CD14-positive monocyte (primary cell): Measurements from ENCODE around the gene USB1. TPM values are rescaled to one million over a fixed set of nuclear protein-coding genes. Genes with fewer than 3 reads are reported as not detected.

Source experiments
- DNase-seq, 3 donors: peaks; one replicate each; pipeline ENCODE4 v3.0.0-alpha.2; 2011 to 2022
- H2AFZ ChIP-seq: 2 replicates; pipeline ENCODE4 v1.6.0; 2012; ENCODE audit warnings: mild to moderate bottlenecking, low read depth, low read length, inconsistent platforms; ENCODE audit not compliant: insufficient read depth, poor library complexity, severe bottlenecking
- H3K27ac ChIP-seq, 2 donors: 1 replicate in 1 of 2; 2 replicates in 1 of 2; pipeline ENCODE4 v1.5.1; 2012 to 2013; ENCODE audit warnings: low read length in 2 of 2, control low read depth in 1 of 2, inconsistent platforms in 1 of 2, low read depth in 1 of 2, mild to moderate bottlenecking in 1 of 2
- H3K27me3 ChIP-seq, 2 donors: one replicate each; pipeline versions ENCODE4 v1.6.0 to v1.6.1; 2011 to 2013; ENCODE audit warnings: low read length in 2 of 2; ENCODE audit not compliant: control insufficient read depth in 2 of 2, insufficient read depth in 2 of 2
- H3K36me3 ChIP-seq, 2 donors: replicated peaks in 1 of 2; 1 replicate in 1 of 2; 2 replicates in 1 of 2; pipeline versions ENCODE4 v1.5.1 to v1.6.1; 2012 to 2013; ENCODE audit warnings: low read length in 2 of 2, control low read depth in 1 of 2, inconsistent platforms in 1 of 2, mild to moderate bottlenecking in 1 of 2; ENCODE audit not compliant: insufficient read depth in 2 of 2, control insufficient read depth in 1 of 2
- H3K4me1 ChIP-seq, 2 donors: 1 replicate in 1 of 2; 2 replicates in 1 of 2; pipeline versions ENCODE4 v1.5.1 to v1.6.1; 2012 to 2013; ENCODE audit warnings: low read length in 2 of 2, control low read depth in 1 of 2, inconsistent platforms in 1 of 2, mild to moderate bottlenecking in 1 of 2, moderate library complexity in 1 of 2; ENCODE audit not compliant: insufficient read depth in 2 of 2, control insufficient read depth in 1 of 2
- H3K4me2 ChIP-seq: replicated peaks from 2 replicates; pipeline ENCODE3; 2012; ENCODE audit warnings: low read length, moderate library complexity, mild to moderate bottlenecking; ENCODE audit not compliant: poor library complexity, severe bottlenecking; ENCODE audit errors: extremely low read depth
- H3K4me3 ChIP-seq, 3 experiments: fragments of 200-600 bp in 1 of 3; sonication (generic) in 1 of 3; replicated peaks in 1 of 3; 1 replicate in 2 of 3; 2 replicates in 1 of 3; pipeline ENCODE4 v1.5.1; 2011 to 2013; ENCODE audit warnings: low read length in 3 of 3, mild to moderate bottlenecking in 3 of 3, control low read depth in 2 of 3, low read depth in 2 of 3, inconsistent platforms in 1 of 3, moderate library complexity in 1 of 3
- H3K79me2 ChIP-seq: 2 replicates; pipeline ENCODE4 v1.6.0; 2012; ENCODE audit warnings: mild to moderate bottlenecking, control low read depth, inconsistent platforms, low read length, moderate library complexity; ENCODE audit not compliant: insufficient read depth
- H3K9ac ChIP-seq: 2 replicates; pipeline ENCODE4 v1.6.0; 2017; ENCODE audit warnings: low read length, mild to moderate bottlenecking; ENCODE audit not compliant: insufficient read depth, poor library complexity, severe bottlenecking
- H3K9me3 ChIP-seq, 2 donors: replicated peaks in 1 of 2; 1 replicate in 1 of 2; 2 replicates in 1 of 2; pipeline versions ENCODE4 v1.5.1 to v1.6.1; 2012 to 2013; ENCODE audit warnings: low read length in 2 of 2, control low read depth in 1 of 2; ENCODE audit not compliant: control insufficient read depth in 1 of 2, insufficient read depth in 1 of 2
- H4K20me1 ChIP-seq: 2 replicates; pipeline ENCODE4 v1.6.0; 2012; ENCODE audit warnings: mild to moderate bottlenecking, low read length, control low read depth, moderate library complexity; ENCODE audit not compliant: insufficient read depth
- H3K27ac Mint-ChIP-seq, 7 donors: one replicate each; pipeline ENCODE4 v1.8.0; 2020; ENCODE audit warnings: mild to moderate bottlenecking in 7 of 7, mixed read lengths in 7 of 7, moderate library complexity in 6 of 7, inconsistent platforms in 2 of 7
- H3K27me3 Mint-ChIP-seq, 3 donors: one replicate each; pipeline ENCODE4 v1.8.0; 2021 to 2022; ENCODE audit warnings: low read depth in 3 of 3, mild to moderate bottlenecking in 3 of 3, mixed read lengths in 3 of 3, moderate library complexity in 3 of 3, inconsistent platforms in 1 of 3
- H3K36me3 Mint-ChIP-seq, 2 donors: one replicate each; pipeline ENCODE4 v1.8.0; 2020; ENCODE audit warnings: mixed read lengths in 2 of 2, inconsistent platforms in 1 of 2, mild to moderate bottlenecking in 1 of 2
- H3K4me1 Mint-ChIP-seq: one replicate; pipeline ENCODE4 v1.8.0; 2020; ENCODE audit warnings: mild to moderate bottlenecking, mixed read lengths
- H3K4me3 Mint-ChIP-seq, 2 donors: one replicate each; pipeline ENCODE4 v1.8.0; 2020; ENCODE audit warnings: mild to moderate bottlenecking in 2 of 2, mixed read lengths in 2 of 2, moderate library complexity in 1 of 2
- H3K9me3 Mint-ChIP-seq, 7 donors: one replicate each; pipeline ENCODE4 v1.8.0; 2020 to 2022; ENCODE audit warnings: mixed read lengths in 7 of 7, mild to moderate bottlenecking in 6 of 7, moderate library complexity in 6 of 7, inconsistent platforms in 2 of 7
- WGBS: methylation state at CpG from one replicate; pipeline ENCODE4 v1.1.5; 2013; ENCODE audit warnings: missing lambda C conversion rate; ENCODE audit not compliant: insufficient coverage; 5-methylcytosine and 5-hydroxymethylcytosine counted together
- intact Hi-C, 2 donors: fragments of 100-400 bp; cut with micrococcal nuclease; formaldehyde crosslinking; loops; one replicate each; pipeline versions ENCODE4 v1.15.0 to v1.15.1; 2023
- polyA plus RNA-seq, 3 donors: library from polyadenylated mRNA; depleted of rRNA in 1 of 3; unstranded in 2 of 3; stranded (reverse) in 1 of 3; fragments of 300-500 nt in 2 of 3; fragments of >200 nt in 1 of 3; fragmentation: Illumina TruSeq in 2 of 3; gene quantifications; 1 replicate in 2 of 3; 2 replicates in 1 of 3; pipeline ENCODE4 v1.2.3, GENCODE V29; 2012 to 2021
- TF ChIP-seq, protein P1 (sequence below): fragments of 200-600 bp; IDR thresholded peaks from one replicate; pipeline ENCODE4 v1.8.0; 2022; ENCODE audit warnings: antibody characterized with exemption, mild to moderate bottlenecking

The USB1 gene
- polyA plus RNA-seq, 3 donors = 25.7 to 55.7 (median 44.4) TPM

DNA sequence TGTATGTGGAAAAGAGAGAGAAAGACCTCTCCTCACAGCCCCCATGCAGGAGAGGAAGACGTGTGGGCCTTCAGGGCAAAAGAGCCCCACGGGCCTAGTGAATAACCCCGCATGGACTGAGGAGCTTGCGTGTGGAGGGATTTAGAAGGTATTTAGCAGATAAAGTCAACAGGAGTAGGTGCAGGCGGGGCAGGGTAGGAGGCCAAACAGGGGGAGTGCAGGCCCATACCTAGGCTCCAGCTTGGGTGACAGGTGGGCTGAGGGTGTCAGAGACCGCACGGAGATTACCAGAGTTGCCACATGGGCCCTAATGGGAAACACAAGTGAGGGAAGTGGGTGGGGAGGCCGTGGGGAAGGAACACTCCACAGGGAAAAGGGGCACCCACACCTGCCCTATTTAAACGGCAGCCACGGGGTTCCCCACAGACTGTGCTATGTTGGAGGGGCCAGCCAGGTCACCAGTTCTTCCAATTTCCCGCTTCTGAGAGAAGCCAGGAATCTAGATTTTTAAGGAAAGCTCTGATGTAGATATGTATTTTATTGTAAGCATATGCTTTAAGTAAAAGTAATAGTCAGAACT, 22.1 kb upstream of the USB1 start:
- Histone ChIP-seq H3K9ac (no peak overlapping the region), H3K4me2 (no peak overlapping the region), H3K36me3 (no peaks in the 10 kb centered on the region), H4K20me1 (no peaks in the 10 kb centered on the region), H3K4me1 (peaks cover under 1% of the 10 kb centered on the region in 2 donors), H3K9me3 (no peaks in the 10 kb centered on the region), H3K27ac (no peak overlapping the region), H3K27me3 (peaks cover 0 to 4% of the 10 kb centered on the region in 2 donors), H3K79me2 (no peaks in the 10 kb centered on the region), H3K4me3 (no peak overlapping the region), H2AFZ (no peak overlapping the region)
- Mint-ChIP-seq H3K9me3 (no peaks in the 10 kb centered on the region), H3K4me1 (peaks cover 1% of the 10 kb centered on the region), H3K27me3 (peaks cover 9 to 12% (median 10%) of the 10 kb centered on the region in 3 donors), H3K4me3 (no peak overlapping the region), H3K27ac (no peak overlapping the region), H3K36me3 (no peaks in the 10 kb centered on the region)
- intact Hi-C loops = no loop called here
- WGBS = 78% methylated on average over 7 of the region's 11 CpGs
- TF ChIP-seq, protein P1, sequence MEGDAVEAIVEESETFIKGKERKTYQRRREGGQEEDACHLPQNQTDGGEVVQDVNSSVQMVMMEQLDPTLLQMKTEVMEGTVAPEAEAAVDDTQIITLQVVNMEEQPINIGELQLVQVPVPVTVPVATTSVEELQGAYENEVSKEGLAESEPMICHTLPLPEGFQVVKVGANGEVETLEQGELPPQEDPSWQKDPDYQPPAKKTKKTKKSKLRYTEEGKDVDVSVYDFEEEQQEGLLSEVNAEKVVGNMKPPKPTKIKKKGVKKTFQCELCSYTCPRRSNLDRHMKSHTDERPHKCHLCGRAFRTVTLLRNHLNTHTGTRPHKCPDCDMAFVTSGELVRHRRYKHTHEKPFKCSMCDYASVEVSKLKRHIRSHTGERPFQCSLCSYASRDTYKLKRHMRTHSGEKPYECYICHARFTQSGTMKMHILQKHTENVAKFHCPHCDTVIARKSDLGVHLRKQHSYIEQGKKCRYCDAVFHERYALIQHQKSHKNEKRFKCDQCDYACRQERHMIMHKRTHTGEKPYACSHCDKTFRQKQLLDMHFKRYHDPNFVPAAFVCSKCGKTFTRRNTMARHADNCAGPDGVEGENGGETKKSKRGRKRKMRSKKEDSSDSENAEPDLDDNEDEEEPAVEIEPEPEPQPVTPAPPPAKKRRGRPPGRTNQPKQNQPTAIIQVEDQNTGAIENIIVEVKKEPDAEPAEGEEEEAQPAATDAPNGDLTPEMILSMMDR = no peak
- DNase-seq = no peak

GRCh38 chr16:57981636-57982035, 19.6 kb upstream of the USB1 start:
- TF ChIP-seq, protein P1 = no peak
- 93% methylated on average over 5 of the region's 7 CpGs for WGBS

More at GRCh38 chr16:57981636-57982035, 19.6 kb upstream of the USB1 start:
- H3K79me2 ChIP-seq = no peaks in the 10 kb centered on the region
- Mint-ChIP-seq H3K27me3 (peaks cover 31 to 34% (median 31%) of the 10 kb centered on the region in 3 donors), H3K27ac (no peak overlapping the region), H3K4me3 (no peak overlapping the region), H3K4me1 (peaks cover 11% of the 10 kb centered on the region), H3K36me3 (peaks cover 0 to 2% of the 10 kb centered on the region in 2 donors), H3K9me3 (peaks cover 0 to 11% (median 0%) of the 10 kb centered on the region in 7 donors)
- no peak overlapping the region for H3K9ac ChIP-seq
- no peak for DNase-seq
- H3K4me1 ChIP-seq = peaks cover 13 to 15% of the 10 kb centered on the region in 2 donors
- H3K4me3 ChIP-seq = no peak overlapping the region
- H4K20me1 ChIP-seq = no peaks in the 10 kb centered on the region
- no peak overlapping the region for H2AFZ ChIP-seq
- intact Hi-C loops = no loop called here
- peaks cover 0 to 25% of the 10 kb centered on the region in 2 donors for H3K27me3 ChIP-seq
- no peak overlapping the region for H3K27ac ChIP-seq
- H3K36me3 ChIP-seq = no peaks in the 10 kb centered on the region
- H3K4me2 ChIP-seq = no peak overlapping the region
- no peaks in the 10 kb centered on the region for H3K9me3 ChIP-seq
